Globus pallidus (tissue), 1 donor: ENCODE measurements around the gene NCAPH2.

Experiments used
- DNase-seq: peaks from one replicate; pipeline ENCODE4 v3.0.0-alpha.2; 2015; ENCODE audit warnings: low spot score

The NCAPH2 gene

DNA sequence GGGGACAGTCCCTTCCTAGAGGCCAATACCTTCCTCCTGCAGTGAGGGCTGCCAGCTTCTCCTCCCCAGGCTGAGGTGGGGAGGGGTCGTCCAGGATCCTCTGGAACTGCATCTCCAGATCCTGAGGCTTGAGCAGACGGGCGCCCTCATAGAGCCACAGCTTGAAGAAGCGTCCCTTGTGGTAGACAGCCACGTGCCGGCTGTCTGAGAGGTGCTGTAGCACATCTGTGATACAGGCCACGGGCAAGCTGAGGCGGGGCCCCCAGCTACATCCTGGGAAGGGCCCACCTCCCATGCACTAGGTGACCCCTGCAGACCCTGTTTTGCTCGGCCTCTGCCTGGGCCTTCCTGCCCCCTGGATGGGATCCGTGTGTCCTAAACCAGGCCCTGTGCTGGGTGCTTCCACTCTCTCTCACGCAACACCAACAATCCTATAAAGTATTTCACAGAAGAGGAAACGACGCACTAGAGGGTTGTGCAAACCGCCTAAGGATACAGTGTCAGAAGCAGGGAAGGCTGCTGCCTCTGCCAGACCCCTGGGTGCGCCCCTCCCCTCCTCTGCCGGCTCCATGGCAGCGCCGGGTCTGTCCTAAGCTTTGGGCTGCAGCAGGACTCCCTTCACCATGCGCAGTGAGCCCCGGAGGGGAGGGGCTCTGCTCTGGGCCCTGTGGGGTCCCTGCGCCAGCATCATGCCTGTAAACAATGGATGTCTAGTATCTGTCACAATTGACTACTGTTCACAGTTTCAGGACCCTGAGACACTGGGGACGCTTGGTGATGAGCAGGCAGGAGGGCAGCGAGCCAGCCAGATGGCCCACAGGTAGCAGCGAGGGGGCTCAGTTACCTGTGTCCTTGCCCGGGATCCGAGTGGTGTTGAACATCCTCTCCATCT is 65.7 kb downstream of the NCAPH2 start:
- no peak for DNase-seq

DNA sequence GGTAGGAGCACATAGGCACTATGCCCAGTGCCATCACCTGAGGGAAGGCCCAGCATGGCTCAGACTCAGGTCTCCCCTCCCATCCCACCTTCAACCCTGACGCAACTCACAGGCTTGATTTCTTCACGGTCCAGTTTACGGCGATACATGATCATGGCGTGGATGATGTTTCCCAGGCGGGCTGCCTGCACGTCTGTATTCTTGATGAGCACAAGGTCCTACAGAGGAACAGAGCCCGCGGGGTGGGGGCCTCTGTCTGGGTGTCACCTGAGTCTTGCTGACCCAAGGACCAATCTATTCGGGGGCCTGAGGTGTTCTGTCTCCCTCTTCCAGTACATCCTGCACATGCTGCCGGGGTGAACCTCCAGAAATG is 66.3 kb downstream of the NCAPH2 start:
- DNase-seq, result no peak
